A549 (cell line): ENCODE data around the gene LRRC45. TPM values are rescaled to one million over a fixed set of nuclear protein-coding genes. Genes with fewer than 3 reads are reported as not detected.

Experiments used
- ATAC-seq, 2 experiments: fragments of 200-7000 bp in 1 of 2; fragments of >200 bp in 1 of 2; cut with Nextera tagmentation in 1 of 2; cut with Tn5 transposase in 1 of 2; 3 replicates each; pipeline versions ENCODE4 v1.8.0 to v1.9.1; 2018 to 2020; ENCODE audit warnings: mild to moderate bottlenecking in 1 of 2, moderate library complexity in 1 of 2
- CTCF ChIA-PET: fragments of 300-600 bp; sonication (Branson Sonifier 250); formaldehyde crosslinking; extraction: SDS; loops from one replicate; lab custom pipeline; 2021; ENCODE audit warnings: antibody characterized with exemption, inconsistent platforms; lab: Yijun Ruan, JAX
- POLR2A ChIA-PET: fragments of 350-600 bp; formaldehyde crosslinking; extraction: SDS; loops from one replicate; lab custom pipeline; 2021; ENCODE audit warnings: antibody characterized with exemption, inconsistent platforms; lab: Yijun Ruan, JAX
- DNase-seq, 2 experiments: peaks; one replicate each; pipeline versions ENCODE4 v3.0.0 to v3.0.0-alpha.2; 2011 to 2016; ENCODE audit warnings: low read depth in 1 of 2, low spot score in 1 of 2
- FAIRE-seq: peaks from 2 replicates; lab custom pipeline; 2011; peaks lifted over from hg19 to GRCh38; lab: Jason Lieb, UNC
- H3K27ac ChIP-seq, 2 experiments: fragments of >200 bp; sonication (Bioruptor Twin); formaldehyde crosslinking; 3 replicates each; pipeline ENCODE4 v1.5.1; 2016 to 2017
- H3K4me1 ChIP-seq: fragments of >200 bp; sonication (Bioruptor Twin); formaldehyde crosslinking; 3 replicates; pipeline ENCODE4 v1.6.1; 2016
- H3K4me2 ChIP-seq: fragments of >200 bp; sonication (Bioruptor Twin); formaldehyde crosslinking; 3 replicates; pipeline ENCODE4 v1.6.1; 2016
- H3K4me3 ChIP-seq: fragments of >200 bp; sonication (Bioruptor Twin); formaldehyde crosslinking; 3 replicates; pipeline ENCODE4 v1.5.1; 2016
- H3K9me3 ChIP-seq: fragments of >200 bp; sonication (Bioruptor Twin); formaldehyde crosslinking; 3 replicates; pipeline ENCODE4 v1.6.1; 2016
- ATOH8 ChIP-seq: fragments of 250-450 bp; sonication (Bioruptor Pico); IDR thresholded peaks from 2 replicates; pipeline ENCODE4 v1.5.0; 2020; ENCODE audit warnings: low read depth, mild to moderate bottlenecking, moderate library complexity
- CBX2 ChIP-seq: fragments of 200-600 bp; sonication (generic); IDR thresholded peaks from 2 replicates; pipeline ENCODE4 v1.6.1; 2016; ENCODE audit warnings: low read depth, mild to moderate bottlenecking, borderline replicate concordance
- CEBPB ChIP-seq, 2 experiments: fragments of >200 bp in 1 of 2; sonication (Bioruptor Twin) in 1 of 2; formaldehyde crosslinking in 1 of 2; IDR thresholded peaks; 2 replicates each; pipeline ENCODE4 v1.6.1; 2012 to 2016
- CTCF ChIP-seq: fragments of >200 bp; sonication (Bioruptor Twin); formaldehyde crosslinking; IDR thresholded peaks from 3 replicates; pipeline ENCODE4 v1.5.1; 2016
- EHF ChIP-seq: fragments of 250-450 bp; sonication (Bioruptor Pico); IDR thresholded peaks from 2 replicates; pipeline ENCODE4 v1.5.0; 2020; ENCODE audit warnings: mild to moderate bottlenecking
- ELK1 ChIP-seq: fragments of 150-350 bp; IDR thresholded peaks from 2 replicates; pipeline ENCODE4 v1.6.1; 2014; ENCODE audit warnings: low read depth, mild to moderate bottlenecking, low read length
- FOSB ChIP-seq: fragments of 250-450 bp; sonication (Bioruptor Pico); IDR thresholded peaks from 2 replicates; pipeline ENCODE4 v1.5.0; 2020; ENCODE audit warnings: mild to moderate bottlenecking, moderate library complexity
- FOXS1 ChIP-seq: fragments of 250-450 bp; sonication (Bioruptor Pico); IDR thresholded peaks from 2 replicates; pipeline ENCODE4 v1.5.0; 2020; ENCODE audit warnings: mild to moderate bottlenecking, moderate library complexity
- HDAC2 ChIP-seq: fragments of 200-600 bp; sonication (generic); IDR thresholded peaks from 2 replicates; pipeline ENCODE4 v1.6.1; 2016
- HOXB13 ChIP-seq: fragments of 250-450 bp; sonication (Bioruptor Pico); IDR thresholded peaks from 2 replicates; pipeline ENCODE4 v1.5.0; 2020; ENCODE audit warnings: low read depth, mild to moderate bottlenecking, moderate library complexity
- MAX ChIP-seq: IDR thresholded peaks from 2 replicates; pipeline ENCODE4 v1.6.1; 2012
- MAZ ChIP-seq: fragments of 150-350 bp; IDR thresholded peaks from 2 replicates; pipeline ENCODE4 v1.6.1; 2014; ENCODE audit warnings: antibody characterized with exemption, low read depth, low read length, borderline replicate concordance
- MYC ChIP-seq: IDR thresholded peaks from 2 replicates; pipeline ENCODE4 v1.6.1; 2012; ENCODE audit warnings: mild to moderate bottlenecking, inconsistent platforms, low read length, improper control_type of control experiment, borderline replicate concordance
- PBX3 ChIP-seq: IDR thresholded peaks from 2 replicates; pipeline ENCODE4 v1.6.1; 2012
- RARB ChIP-seq: fragments of 250-450 bp; sonication (Bioruptor Pico); IDR thresholded peaks from 2 replicates; pipeline ENCODE4 v1.8.0; 2021; ENCODE audit warnings: mild to moderate bottlenecking, moderate library complexity
- RCOR1 ChIP-seq: fragments of 150-350 bp; IDR thresholded peaks from 2 replicates; pipeline ENCODE4 v1.6.1; 2014; ENCODE audit warnings: antibody characterized with exemption, low read length, low read depth
- TP53 ChIP-seq: fragments of 250-450 bp; sonication (Bioruptor Pico); IDR thresholded peaks from 2 replicates; pipeline ENCODE4 v1.5.0; 2021; ENCODE audit warnings: mild to moderate bottlenecking, moderate library complexity
- USF2 ChIP-seq: fragments of 450-650 bp; IDR thresholded peaks from 2 replicates; pipeline ENCODE4 v1.6.1; 2014; ENCODE audit warnings: antibody characterized with exemption
- WGBS: methylation state at CpG from one replicate; pipeline ENCODE4 v1.1.6; 2017; ENCODE audit errors: missing lambda C conversion rate; 5-methylcytosine and 5-hydroxymethylcytosine counted together
- polyA plus RNA-seq, 4 experiments: library from polyadenylated mRNA; depleted of rRNA in 3 of 4; stranded (reverse); fragments of >200 nt; fragmentation: RNase III in 1 of 4; extraction: RNeasy Plus Mini Kit Qiagen cat#74134 plus additional on column Dnase treatment in 1 of 4; gene quantifications; 2 replicates in 3 of 4; 3 replicates in 1 of 4; pipeline ENCODE4 v1.2.3, GENCODE V29; 2011 to 2017

The LRRC45 gene
- polyA plus RNA-seq, 2 of the 4 experiments (the other 2 are of a cell fraction), result 6.4 to 24.5 TPM

- H3K27ac ChIP-seq, result no peak overlapping the region
- H3K4me1 ChIP-seq, result peaks cover 16% of the 10 kb centered on the region; the same call in 2 of the 3 replicates
- DNase-seq (no peak), ATAC-seq (no peak), FAIRE-seq (no peak)
- H3K9me3 ChIP-seq, result no peaks in the 10 kb centered on the region
- no peak overlapping the region for H3K4me2 ChIP-seq
- H3K4me3 ChIP-seq, result no peak overlapping the region
- ChIA-PET CTCF (interaction anchor here (0.9 to 21.7 kb wide), 6 partner anchors 10 to 88 kb away, joined by 3 to 191 read pairs (median 8); partner anchors contain the start of genes DCXR, NOTUM and RAC3), POLR2A (no interaction called here)
- TF ChIP-seq CBX2 (no peak), EHF (CRISPR knock-in tag) (no peak), RCOR1 (no peak), CTCF (no peak), USF2 (no peak), HOXB13 (CRISPR knock-in tag) (no peak), PBX3 (no peak), MAZ (no peak), ATOH8 (CRISPR knock-in tag) (no peak), MYC (no peak), HDAC2 (no peak), TP53 (CRISPR knock-in tag) (no peak), ELK1 (no peak), CEBPB (IDR thresholded peaks at IDR 0.05) (no peak), MAX (no peak)
- 88% methylated on average over 19 of the region's 20 CpGs for WGBS
Measured at GRCh38 chr17:82048571-82048971, 25.5 kb downstream of the LRRC45 start.

- WGBS, result 87% methylated on average over 6 of the region's 8 CpGs
- H3K4me1 ChIP-seq, result peaks cover 16% of the 10 kb centered on the region; the same call in 2 of the 3 replicates
- H3K27ac ChIP-seq, result no peak overlapping the region
- ChIA-PET CTCF (interaction anchor here (0.9 to 21.7 kb wide), 7 partner anchors 8 to 90 kb away, joined by 3 to 191 read pairs (median 5); partner anchors contain the start of genes DCXR, NOTUM and RAC3), POLR2A (no interaction called here)
- no peak overlapping the region for H3K4me2 ChIP-seq
- no peak for DNase-seq
- no peak for FAIRE-seq
- no peak overlapping the region for H3K4me3 ChIP-seq
- no peaks in the 10 kb centered on the region for H3K9me3 ChIP-seq
- no peak for ATAC-seq
- TF ChIP-seq FOSB, result no peak
Measured at GRCh38 chr17:82049106-82049505, 26.0 kb downstream of the LRRC45 start.

- Histone ChIP-seq H3K27ac (no peak overlapping the region), H3K9me3 (no peaks in the 10 kb centered on the region), H3K4me1 (peaks cover 16% of the 10 kb centered on the region; the same call in 2 of the 3 replicates), H3K4me3 (no peak overlapping the region), H3K4me2 (no peak overlapping the region)
- TF ChIP-seq CEBPB (IDR thresholded peaks at IDR 0.05) (no peak), RARB (CRISPR knock-in tag) (no peak), HOXB13 (CRISPR knock-in tag) (no peak), ELK1 (no peak), FOXS1 (CRISPR knock-in tag) (no peak)
- 94% methylated on average over 14 of the region's 16 CpGs for WGBS
- DNase-seq, result no peak
- ChIA-PET POLR2A (interaction anchor here (1.4 to 2.0 kb wide), 2 partner anchors 12 to 49 kb away, joined by 5 to 8 read pairs; partner anchors contain the start of genes DCXR and FASN), CTCF (interaction anchor here (0.9 to 21.7 kb wide), 7 partner anchors 8 to 90 kb away, joined by 3 to 191 read pairs (median 5); partner anchors contain the start of genes DCXR, NOTUM and RAC3)
- FAIRE-seq, result no peak
- ATAC-seq, result no peak
Measured at GRCh38 chr17:82049521-82049971, 26.4 kb downstream of the LRRC45 start.
